ENCODE results near the gene UMAD1. TPM values are rescaled to one million over a fixed set of nuclear protein-coding genes. Genes with fewer than 3 reads are reported as not detected.

Gene UMAD1
- total RNA-seq, 1 donor = 17.0 TPM

GRCh38 chr7:7740037-7740355 is 99.4 kb downstream of the UMAD1 start:
- Histone ChIP-seq H3K4me2 (ENCODE audit: insufficient read depth, low read length) (no peak overlapping the region), H3K4me3 (ENCODE audit: insufficient read depth, low read length) (no peak overlapping the region), H3K27me3 (ENCODE audit: insufficient read depth, low read length) (no peaks in the 10 kb centered on the region), H4K20me1 (ENCODE audit: insufficient read depth, low read length) (no peaks in the 10 kb centered on the region), H3K9me3 (ENCODE audit: low read depth, low read length) (no peaks in the 10 kb centered on the region), H3K36me3 (ENCODE audit: insufficient read depth, low read length) (no peaks in the 10 kb centered on the region), H3K27ac (ENCODE audit: low read depth, low read length) (no peak overlapping the region), H3K4me1 (ENCODE audit: insufficient read depth, low read length) (no peaks in the 10 kb centered on the region), H3K79me2 (ENCODE audit: insufficient read depth, low read length) (no peaks in the 10 kb centered on the region), H2AFZ (ENCODE audit: low read length) (no peak overlapping the region)
- TF ChIP-seq, protein P1, sequence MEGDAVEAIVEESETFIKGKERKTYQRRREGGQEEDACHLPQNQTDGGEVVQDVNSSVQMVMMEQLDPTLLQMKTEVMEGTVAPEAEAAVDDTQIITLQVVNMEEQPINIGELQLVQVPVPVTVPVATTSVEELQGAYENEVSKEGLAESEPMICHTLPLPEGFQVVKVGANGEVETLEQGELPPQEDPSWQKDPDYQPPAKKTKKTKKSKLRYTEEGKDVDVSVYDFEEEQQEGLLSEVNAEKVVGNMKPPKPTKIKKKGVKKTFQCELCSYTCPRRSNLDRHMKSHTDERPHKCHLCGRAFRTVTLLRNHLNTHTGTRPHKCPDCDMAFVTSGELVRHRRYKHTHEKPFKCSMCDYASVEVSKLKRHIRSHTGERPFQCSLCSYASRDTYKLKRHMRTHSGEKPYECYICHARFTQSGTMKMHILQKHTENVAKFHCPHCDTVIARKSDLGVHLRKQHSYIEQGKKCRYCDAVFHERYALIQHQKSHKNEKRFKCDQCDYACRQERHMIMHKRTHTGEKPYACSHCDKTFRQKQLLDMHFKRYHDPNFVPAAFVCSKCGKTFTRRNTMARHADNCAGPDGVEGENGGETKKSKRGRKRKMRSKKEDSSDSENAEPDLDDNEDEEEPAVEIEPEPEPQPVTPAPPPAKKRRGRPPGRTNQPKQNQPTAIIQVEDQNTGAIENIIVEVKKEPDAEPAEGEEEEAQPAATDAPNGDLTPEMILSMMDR (IDR thresholded peaks at IDR 0.05; ENCODE audit: extremely low read depth, low read depth, low read length) = no peak
- DNase-seq (ENCODE audit: insufficient read length, low spot score, missing footprints) = no peak

GRCh38 chr7:7742223-7742622 is 101.7 kb downstream of the UMAD1 start:
- Histone ChIP-seq H3K36me3 (ENCODE audit: insufficient read depth, low read length) (no peaks in the 10 kb centered on the region), H3K27me3 (ENCODE audit: insufficient read depth, low read length) (no peaks in the 10 kb centered on the region)

GRCh38 chr7:7745258-7745657 is 104.7 kb downstream of the UMAD1 start:
- no peak overlapping the region for H2AFZ ChIP-seq (ENCODE audit: low read length)

More at GRCh38 chr7:7742223-7742622, 101.7 kb downstream of the UMAD1 start:
- TF ChIP-seq, protein P1 (IDR thresholded peaks at IDR 0.05; ENCODE audit: extremely low read depth, low read depth, low read length) = no peak
- Histone ChIP-seq H3K27ac (ENCODE audit: low read depth, low read length) (no peak overlapping the region), H3K9me3 (ENCODE audit: low read depth, low read length) (no peaks in the 10 kb centered on the region), H4K20me1 (ENCODE audit: insufficient read depth, low read length) (no peaks in the 10 kb centered on the region), H3K4me3 (ENCODE audit: insufficient read depth, low read length) (no peak overlapping the region), H2AFZ (ENCODE audit: low read length) (no peak overlapping the region), H3K4me2 (ENCODE audit: insufficient read depth, low read length) (no peak overlapping the region), H3K4me1 (ENCODE audit: insufficient read depth, low read length) (no peaks in the 10 kb centered on the region), H3K79me2 (ENCODE audit: insufficient read depth, low read length) (no peaks in the 10 kb centered on the region)
- DNase-seq (ENCODE audit: insufficient read length, low spot score, missing footprints) = no peak

DNA sequence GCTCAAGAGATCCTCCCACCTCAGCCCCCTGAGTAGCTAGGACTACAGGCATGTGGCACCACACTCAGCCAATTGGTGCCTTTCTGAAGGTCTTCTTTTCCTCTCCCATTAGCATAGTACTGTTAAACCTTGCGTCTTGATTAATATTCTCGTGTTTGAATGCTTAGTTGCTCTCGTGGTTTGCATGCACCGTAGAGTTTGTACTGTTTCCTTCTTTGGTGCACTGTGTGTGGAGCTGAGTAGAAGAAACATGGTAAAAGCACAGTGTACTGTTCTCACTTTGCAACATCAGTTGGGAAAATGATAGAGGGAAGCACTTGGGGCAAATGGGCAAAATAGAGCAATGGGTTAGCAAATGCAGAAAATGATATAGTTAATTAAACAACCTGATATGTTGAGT is 105.4 kb downstream of the UMAD1 start:
- Histone ChIP-seq H2AFZ (ENCODE audit: low read length) (no peak overlapping the region), H4K20me1 (ENCODE audit: insufficient read depth, low read length) (no peaks in the 10 kb centered on the region), H3K9me3 (ENCODE audit: low read depth, low read length) (no peaks in the 10 kb centered on the region), H3K79me2 (ENCODE audit: insufficient read depth, low read length) (no peaks in the 10 kb centered on the region), H3K36me3 (ENCODE audit: insufficient read depth, low read length) (no peaks in the 10 kb centered on the region), H3K27ac (ENCODE audit: low read depth, low read length) (no peak overlapping the region), H3K4me3 (ENCODE audit: insufficient read depth, low read length) (no peak overlapping the region), H3K4me1 (ENCODE audit: insufficient read depth, low read length) (no peaks in the 10 kb centered on the region), H3K27me3 (ENCODE audit: insufficient read depth, low read length) (no peaks in the 10 kb centered on the region), H3K4me2 (ENCODE audit: insufficient read depth, low read length) (no peak overlapping the region)
- DNase-seq (ENCODE audit: insufficient read length, low spot score, missing footprints) = no peak
- TF ChIP-seq, protein P1 (IDR thresholded peaks at IDR 0.05; ENCODE audit: extremely low read depth, low read depth, low read length) = no peak

More at GRCh38 chr7:7745258-7745657, 104.7 kb downstream of the UMAD1 start:
- H3K4me3 ChIP-seq (ENCODE audit: insufficient read depth, low read length) = no peak overlapping the region
- H3K36me3 ChIP-seq (ENCODE audit: insufficient read depth, low read length) = no peaks in the 10 kb centered on the region
- H4K20me1 ChIP-seq (ENCODE audit: insufficient read depth, low read length) = no peaks in the 10 kb centered on the region
- H3K4me1 ChIP-seq (ENCODE audit: insufficient read depth, low read length) = no peaks in the 10 kb centered on the region
- no peak overlapping the region for H3K4me2 ChIP-seq (ENCODE audit: insufficient read depth, low read length)
- no peaks in the 10 kb centered on the region for H3K9me3 ChIP-seq (ENCODE audit: low read depth, low read length)
- H3K27ac ChIP-seq (ENCODE audit: low read depth, low read length) = no peak overlapping the region
- DNase-seq (ENCODE audit: insufficient read length, low spot score, missing footprints) = no peak
- H3K79me2 ChIP-seq (ENCODE audit: insufficient read depth, low read length) = no peaks in the 10 kb centered on the region
- H3K27me3 ChIP-seq (ENCODE audit: insufficient read depth, low read length) = no peaks in the 10 kb centered on the region
- TF ChIP-seq, protein P1 (IDR thresholded peaks at IDR 0.05; ENCODE audit: extremely low read depth, low read depth, low read length) = no peak
